NCI-H1694 treated with DMSO at 0.1 percent for 48 hours (cell line): ENCODE data around the gene CASTOR1.
"Not testable (repeated sequence)": the region's sequence is repeated elsewhere in the genome, so short reads cannot be mapped to it uniquely, and the experiment has no call there.

Experiments
- DNase-seq: peaks from one replicate; lab custom pipeline; 2025; lab: John Stamatoyannopoulos, UW

CASTOR1 gene

GRCh38 chr22:30289141-30289979 lies at the start of gene CASTOR1:
Gene CASTOR1 (minus strand): TSS chr22:30289505. CDS start chr22:30289497, 8 bp downstream.
- peak; percentile 75 for DNase-seq

GRCh38 chr22:30338802-30339201 lies 49.5 kb upstream of the CASTOR1 start:
- DNase-seq = no peak

DNA sequence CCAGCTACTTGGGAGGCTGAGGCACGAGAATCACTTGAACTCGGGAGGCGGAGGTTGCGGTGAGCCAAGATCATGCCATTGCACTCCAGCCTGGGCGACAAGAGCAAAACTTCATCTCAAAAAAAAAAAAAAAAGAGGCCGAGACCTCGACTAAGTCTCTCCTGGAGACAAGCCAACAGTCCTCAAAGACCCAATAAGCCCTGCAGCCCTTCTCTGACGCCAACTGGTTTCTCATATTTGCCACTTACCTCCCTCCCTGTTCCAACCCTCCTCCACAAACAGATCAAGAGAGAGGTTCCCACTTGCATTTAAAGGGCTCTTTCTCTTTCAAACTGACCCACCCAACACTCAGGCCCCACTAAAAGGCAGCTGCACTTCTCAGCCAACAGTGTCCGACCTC lies 49.0 kb upstream of the CASTOR1 start:
- not testable (repeated sequence) for DNase-seq

- no peak for DNase-seq
These were observed 48.1 kb upstream of the CASTOR1 start for GRCh38 chr22:30337461-30337778.

DNA sequence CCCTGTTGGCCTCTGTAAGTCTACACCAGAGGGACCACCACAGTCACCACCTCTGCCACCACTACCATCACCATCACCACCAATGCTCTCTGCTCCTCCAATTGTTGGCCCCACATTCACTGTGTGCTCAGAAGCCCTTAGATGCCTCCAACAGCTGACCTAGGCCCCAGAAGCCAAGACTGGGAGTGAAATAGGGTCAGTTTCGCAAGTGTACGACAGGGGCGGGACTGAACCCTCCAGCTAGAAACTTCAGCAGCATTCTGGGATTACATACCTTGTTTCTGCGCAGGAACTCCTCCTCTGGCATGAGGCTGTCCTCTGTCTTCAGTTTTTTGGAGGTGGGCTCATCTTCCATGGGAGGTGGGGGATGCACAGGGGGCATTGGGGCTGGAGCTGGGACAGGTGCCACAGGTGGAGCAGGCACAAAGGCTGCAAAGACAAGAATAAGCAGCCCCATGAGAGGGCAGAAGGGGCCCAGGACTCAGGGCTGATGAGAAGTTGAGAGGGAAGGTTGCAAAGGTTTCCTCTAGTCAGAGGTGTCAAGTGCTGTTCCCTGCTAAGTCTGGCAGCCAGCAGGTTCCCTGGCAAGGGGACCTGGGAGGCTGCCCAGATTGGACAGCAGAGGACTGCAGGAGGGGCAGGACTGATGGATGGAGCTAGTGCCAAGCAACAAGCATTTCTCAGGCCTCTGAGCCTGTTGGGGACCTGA lies 47.6 kb upstream of the CASTOR1 start:
- no peak for DNase-seq

GRCh38 chr22:30335236-30335635 lies 45.9 kb upstream of the CASTOR1 start:
- DNase-seq = no peak

DNA sequence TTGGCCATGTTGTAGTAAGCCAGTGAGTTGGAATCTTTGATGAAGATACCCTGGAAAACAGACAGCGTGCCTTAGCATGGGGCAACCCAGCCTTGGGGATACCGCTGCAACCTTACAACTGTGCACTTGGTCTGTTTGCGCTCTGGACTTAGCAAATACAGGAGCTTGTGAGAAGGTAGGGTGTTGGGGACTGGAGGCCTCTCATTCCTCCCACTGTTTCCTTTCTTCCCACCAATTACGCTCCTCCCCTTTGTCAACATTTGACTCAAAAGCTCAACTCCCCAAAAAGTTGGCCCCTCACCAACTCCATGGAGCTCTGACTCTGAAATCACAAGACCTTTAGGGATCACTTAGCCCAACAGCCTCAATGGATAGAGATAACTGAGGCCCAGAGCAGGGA lies 45.3 kb upstream of the CASTOR1 start:
- DNase-seq = no peak

- DNase-seq = no peak
These were observed 44.4 kb upstream of the CASTOR1 start for GRCh38 chr22:30333707-30334087.

- DNase-seq = no peak
These were observed 43.8 kb upstream of the CASTOR1 start for GRCh38 chr22:30332994-30333706.

- no peak for DNase-seq
These were observed 43.2 kb upstream of the CASTOR1 start for GRCh38 chr22:30332551-30332950.

GRCh38 chr22:30328466-30329049 lies 39.3 kb upstream of the CASTOR1 start:
- no peak for DNase-seq

DNA sequence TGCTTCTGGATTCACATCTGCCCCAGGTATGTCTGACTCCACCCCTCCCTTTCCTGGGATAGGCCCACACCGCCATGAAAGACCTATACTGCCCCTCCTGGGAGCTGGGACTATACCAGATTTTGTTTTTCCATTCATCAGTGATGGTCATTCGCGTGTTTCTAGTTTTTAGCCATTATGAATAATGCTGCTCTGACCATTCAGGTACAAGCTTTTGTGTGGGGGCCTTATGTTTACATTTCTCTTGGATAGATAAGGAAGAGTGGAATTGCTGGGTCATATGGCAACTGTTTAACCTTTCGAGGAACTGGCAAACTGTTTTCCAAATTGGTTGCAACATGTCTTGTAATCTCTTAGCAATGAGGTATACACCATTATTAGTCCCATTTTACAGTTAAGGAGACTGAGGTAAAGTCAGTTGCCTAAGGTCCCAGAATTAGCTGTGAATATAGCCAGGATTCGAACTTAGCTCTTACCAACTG lies 38.6 kb upstream of the CASTOR1 start:
- no peak for DNase-seq

- DNase-seq = peak; percentile 58
These were observed 37.5 kb upstream of the CASTOR1 start, which contains the start of gene TBC1D10A for GRCh38 chr22:30326706-30327362. Gene TBC1D10A (minus strand): TSS chr22:30326941. CDS start chr22:30326881, 60 bp downstream.

- DNase-seq = no peak
These were observed 37.0 kb upstream of the CASTOR1 start for GRCh38 chr22:30326255-30326705.

GRCh38 chr22:30325724-30326254 lies 36.5 kb upstream of the CASTOR1 start:
- DNase-seq = no peak

DNA sequence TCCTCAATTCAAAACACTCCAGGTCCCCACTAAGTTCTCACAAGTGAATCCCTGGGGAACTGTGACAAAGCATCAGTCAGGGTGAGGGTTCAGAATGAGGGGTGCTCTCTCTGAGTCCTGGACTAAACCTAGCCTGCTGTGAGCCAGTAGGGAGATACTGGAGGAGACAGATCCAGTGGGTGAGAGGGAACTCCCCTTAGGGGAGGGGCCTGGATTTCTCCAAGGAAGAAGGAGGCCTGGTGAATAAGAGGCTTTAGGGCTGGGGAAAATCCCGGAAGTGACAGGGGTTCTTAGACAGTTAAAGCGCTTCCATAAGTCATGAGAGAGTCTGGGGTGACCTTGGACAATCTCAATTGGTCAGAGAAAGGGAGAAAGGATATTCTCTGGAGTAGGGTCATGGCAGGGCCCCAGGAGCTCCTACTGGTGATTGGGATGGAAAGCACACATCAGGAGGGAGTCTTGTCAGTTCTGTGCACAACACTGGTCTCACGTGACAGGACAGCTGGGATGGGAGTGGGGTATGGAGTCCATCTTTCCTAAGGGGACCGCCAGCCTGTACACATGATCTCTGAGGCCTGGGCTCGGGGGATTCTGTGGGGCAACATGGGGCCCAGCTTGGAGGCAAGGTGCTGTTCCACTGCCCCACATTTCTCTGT lies 35.9 kb upstream of the CASTOR1 start:
- DNase-seq = no peak

GRCh38 chr22:30324014-30324730 lies 34.9 kb upstream of the CASTOR1 start:
- no peak for DNase-seq

GRCh38 chr22:30323246-30323645 lies 33.9 kb upstream of the CASTOR1 start:
- no peak for DNase-seq

DNA sequence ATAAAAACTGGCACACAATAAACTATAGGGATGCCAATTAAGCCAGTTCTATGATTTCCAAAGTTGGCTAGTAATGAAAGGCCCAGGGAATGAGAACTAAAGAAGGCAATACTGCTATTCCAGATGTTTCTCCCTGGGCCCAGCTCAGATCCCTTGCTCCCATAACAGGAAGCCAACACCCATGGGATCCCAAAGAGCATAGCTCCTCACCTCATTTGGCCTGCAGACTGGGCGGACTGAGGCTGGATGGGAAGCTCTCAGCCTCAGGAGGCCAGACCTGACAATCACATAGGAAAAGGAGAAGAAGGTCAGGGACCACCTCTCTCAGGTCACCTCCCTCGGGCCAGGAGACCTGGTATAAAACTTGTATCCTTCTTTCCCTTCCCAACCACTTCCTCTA lies 32.2 kb upstream of the CASTOR1 start:
- DNase-seq = no peak

- DNase-seq = no peak
These were observed 30.8 kb upstream of the CASTOR1 start for GRCh38 chr22:30320021-30320556.
